ENCODE data around the gene IRF4. TPM values are rescaled to one million over a fixed set of nuclear protein-coding genes. Genes with fewer than 3 reads are reported as not detected.

Gene IRF4
- total RNA-seq, 1 donor from 2014 or later, result 0.11 TPM

GRCh38 chr6:429515-430121 lies 38.1 kb downstream of the IRF4 start:
- Histone ChIP-seq H3K4me3 (no peak overlapping the region), H3K27me3 (no peaks in the 10 kb centered on the region), H3K79me2 (ENCODE audit: low read depth) (no peaks in the 10 kb centered on the region), H3K36me3 (no peaks in the 10 kb centered on the region), H3F3A (ENCODE audit: low read depth) (no peaks in the 10 kb centered on the region), H3K27ac (no peak overlapping the region), H3K4me1 (no peaks in the 10 kb centered on the region), H2AFZ (replicated peaks) (no peak overlapping the region), H4K20me1 (ENCODE audit: low read depth) (no peaks in the 10 kb centered on the region), H3K4me2 (no peak overlapping the region), H3K9me3 (ENCODE audit: low read depth) (no peaks in the 10 kb centered on the region), H3K9ac (no peak overlapping the region)
- Mint-ChIP-seq H3K36me3 (no peaks in the 10 kb centered on the region), H3K27me3 (ENCODE audit: insufficient read depth, low read depth) (no peaks in the 10 kb centered on the region), H3K4me3 (no peak overlapping the region), H3K27ac (no peak overlapping the region), H3K4me1 (peaks cover 4% of the 10 kb centered on the region), H3K9me3 (peaks cover 10% of the 10 kb centered on the region)
- no peak for DNase-seq (ENCODE audit: low spot score)
- TF ChIP-seq EZH2 (IDR thresholded peaks at IDR 0.05) (no peak), EZH2phosphoT487 (IDR thresholded peaks at IDR 0.05) (no peak)
- TF ChIP-seq, protein P1, sequence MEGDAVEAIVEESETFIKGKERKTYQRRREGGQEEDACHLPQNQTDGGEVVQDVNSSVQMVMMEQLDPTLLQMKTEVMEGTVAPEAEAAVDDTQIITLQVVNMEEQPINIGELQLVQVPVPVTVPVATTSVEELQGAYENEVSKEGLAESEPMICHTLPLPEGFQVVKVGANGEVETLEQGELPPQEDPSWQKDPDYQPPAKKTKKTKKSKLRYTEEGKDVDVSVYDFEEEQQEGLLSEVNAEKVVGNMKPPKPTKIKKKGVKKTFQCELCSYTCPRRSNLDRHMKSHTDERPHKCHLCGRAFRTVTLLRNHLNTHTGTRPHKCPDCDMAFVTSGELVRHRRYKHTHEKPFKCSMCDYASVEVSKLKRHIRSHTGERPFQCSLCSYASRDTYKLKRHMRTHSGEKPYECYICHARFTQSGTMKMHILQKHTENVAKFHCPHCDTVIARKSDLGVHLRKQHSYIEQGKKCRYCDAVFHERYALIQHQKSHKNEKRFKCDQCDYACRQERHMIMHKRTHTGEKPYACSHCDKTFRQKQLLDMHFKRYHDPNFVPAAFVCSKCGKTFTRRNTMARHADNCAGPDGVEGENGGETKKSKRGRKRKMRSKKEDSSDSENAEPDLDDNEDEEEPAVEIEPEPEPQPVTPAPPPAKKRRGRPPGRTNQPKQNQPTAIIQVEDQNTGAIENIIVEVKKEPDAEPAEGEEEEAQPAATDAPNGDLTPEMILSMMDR (IDR thresholded peaks at IDR 0.05), result no peak

- no peak overlapping the region for H3K27ac Mint-ChIP-seq
These were observed 40.0 kb downstream of the IRF4 start for GRCh38 chr6:431504-431903.

DNA sequence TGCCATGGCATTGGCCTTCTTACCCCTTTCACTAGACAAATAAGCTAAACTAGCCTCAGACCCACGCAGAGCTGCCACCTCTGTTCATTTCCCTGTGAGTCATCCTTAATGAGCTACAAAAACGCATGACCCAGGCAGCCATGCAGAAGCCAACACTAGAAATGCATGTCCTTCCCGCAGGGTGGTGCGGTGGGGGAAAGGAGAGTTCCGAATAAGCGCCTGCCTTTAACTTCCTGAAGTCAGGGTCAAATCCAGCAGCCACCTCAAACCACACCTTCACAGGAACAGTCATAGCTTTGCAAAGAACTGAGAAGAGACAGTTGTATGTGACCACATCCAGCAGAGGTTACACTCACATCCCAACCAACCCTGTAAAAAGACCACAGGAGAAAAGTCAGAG lies 40.4 kb downstream of the IRF4 start:
- TF ChIP-seq, protein P1 (IDR thresholded peaks at IDR 0.05), result no peak
- Mint-ChIP-seq H3K36me3 (no peaks in the 10 kb centered on the region), H3K4me1 (peaks cover 4% of the 10 kb centered on the region), H3K4me3 (no peak overlapping the region), H3K27me3 (ENCODE audit: insufficient read depth, low read depth) (peaks cover 3% of the 10 kb centered on the region), H3K27ac (no peak overlapping the region), H3K9me3 (peaks cover 3% of the 10 kb centered on the region)
- Histone ChIP-seq H3K4me3 (no peak overlapping the region), H3K36me3 (no peaks in the 10 kb centered on the region), H3K9me3 (ENCODE audit: low read depth) (no peaks in the 10 kb centered on the region), H3K79me2 (ENCODE audit: low read depth) (no peaks in the 10 kb centered on the region), H3K4me2 (no peak overlapping the region), H3K4me1 (no peaks in the 10 kb centered on the region), H3F3A (ENCODE audit: low read depth) (no peaks in the 10 kb centered on the region), H3K27me3 (no peaks in the 10 kb centered on the region), H3K27ac (no peak overlapping the region), H2AFZ (replicated peaks) (no peak overlapping the region), H4K20me1 (ENCODE audit: low read depth) (no peaks in the 10 kb centered on the region), H3K9ac (no peak overlapping the region)
- no peak for DNase-seq (ENCODE audit: low spot score)

More at GRCh38 chr6:431504-431903, 40.0 kb downstream of the IRF4 start:
- Mint-ChIP-seq H3K4me1 (peaks cover 4% of the 10 kb centered on the region), H3K4me3 (no peak overlapping the region), H3K9me3 (peaks cover 4% of the 10 kb centered on the region), H3K36me3 (no peaks in the 10 kb centered on the region), H3K27me3 (ENCODE audit: insufficient read depth, low read depth) (peaks cover 3% of the 10 kb centered on the region)
- Histone ChIP-seq H3K27me3 (no peaks in the 10 kb centered on the region), H3K4me1 (no peaks in the 10 kb centered on the region), H3K9me3 (ENCODE audit: low read depth) (no peaks in the 10 kb centered on the region), H3K4me2 (no peak overlapping the region), H3F3A (ENCODE audit: low read depth) (no peaks in the 10 kb centered on the region), H4K20me1 (ENCODE audit: low read depth) (no peaks in the 10 kb centered on the region), H2AFZ (replicated peaks) (no peak overlapping the region), H3K27ac (no peak overlapping the region), H3K4me3 (no peak overlapping the region), H3K9ac (no peak overlapping the region), H3K36me3 (no peaks in the 10 kb centered on the region), H3K79me2 (ENCODE audit: low read depth) (no peaks in the 10 kb centered on the region)
- TF ChIP-seq EZH2 (IDR thresholded peaks at IDR 0.05), result no peak
- TF ChIP-seq, protein P1 (IDR thresholded peaks at IDR 0.05), result no peak
- no peak for TF ChIP-seq EZH2phosphoT487 (IDR thresholded peaks at IDR 0.05)
- no peak for DNase-seq (ENCODE audit: low spot score)
